Measurements from ENCODE around the gene TENT4A.

The TENT4A gene

GRCh38 chr5:6750142-6750840, 37.1 kb downstream of the TENT4A start:
- TF ChIP-seq, protein P1, sequence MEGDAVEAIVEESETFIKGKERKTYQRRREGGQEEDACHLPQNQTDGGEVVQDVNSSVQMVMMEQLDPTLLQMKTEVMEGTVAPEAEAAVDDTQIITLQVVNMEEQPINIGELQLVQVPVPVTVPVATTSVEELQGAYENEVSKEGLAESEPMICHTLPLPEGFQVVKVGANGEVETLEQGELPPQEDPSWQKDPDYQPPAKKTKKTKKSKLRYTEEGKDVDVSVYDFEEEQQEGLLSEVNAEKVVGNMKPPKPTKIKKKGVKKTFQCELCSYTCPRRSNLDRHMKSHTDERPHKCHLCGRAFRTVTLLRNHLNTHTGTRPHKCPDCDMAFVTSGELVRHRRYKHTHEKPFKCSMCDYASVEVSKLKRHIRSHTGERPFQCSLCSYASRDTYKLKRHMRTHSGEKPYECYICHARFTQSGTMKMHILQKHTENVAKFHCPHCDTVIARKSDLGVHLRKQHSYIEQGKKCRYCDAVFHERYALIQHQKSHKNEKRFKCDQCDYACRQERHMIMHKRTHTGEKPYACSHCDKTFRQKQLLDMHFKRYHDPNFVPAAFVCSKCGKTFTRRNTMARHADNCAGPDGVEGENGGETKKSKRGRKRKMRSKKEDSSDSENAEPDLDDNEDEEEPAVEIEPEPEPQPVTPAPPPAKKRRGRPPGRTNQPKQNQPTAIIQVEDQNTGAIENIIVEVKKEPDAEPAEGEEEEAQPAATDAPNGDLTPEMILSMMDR (conservative IDR thresholded peaks at IDR 0.05; ENCODE audit: low read depth): no peak

GRCh38 chr5:6750951-6751685, 37.9 kb downstream of the TENT4A start:
- DNase-seq (ENCODE audit: low spot score): no peak
- POLR2A ChIA-PET (ENCODE audit: low non-redundant PET): no interaction called here
- CTCF ChIA-PET: interaction anchor here (0.7 to 1.3 kb wide), 3 partner anchors 9 to 858 kb away, joined by 3 to 4 read pairs (median 3); no protein-coding TSS in a partner anchor
- no peak overlapping the region for H3K27ac ChIP-seq
- TF ChIP-seq, protein P1 (conservative IDR thresholded peaks at IDR 0.05; ENCODE audit: low read depth): no peak

More at GRCh38 chr5:6750142-6750840, 37.1 kb downstream of the TENT4A start:
- no peak overlapping the region for H3K27ac ChIP-seq
- CTCF ChIA-PET: interaction anchor here (1.3 kb wide), 1 partner anchor 16 kb away, joined by 4 read pairs; no protein-coding TSS in a partner anchor
- no peak for DNase-seq (ENCODE audit: low spot score)
- POLR2A ChIA-PET (ENCODE audit: low non-redundant PET): no interaction called here

GRCh38 chr5:6752236-6752635, 39.0 kb downstream of the TENT4A start:
- POLR2A ChIA-PET (ENCODE audit: low non-redundant PET): no interaction called here
- no peak overlapping the region for H3K27ac ChIP-seq
- TF ChIP-seq, protein P1 (conservative IDR thresholded peaks at IDR 0.05; ENCODE audit: low read depth): no peak
- CTCF ChIA-PET: interaction anchor here (0.7 kb wide), 1 partner anchor 859 kb away, joined by 3 read pairs; no protein-coding TSS in a partner anchor
- no peak for DNase-seq (ENCODE audit: low spot score)

DNA sequence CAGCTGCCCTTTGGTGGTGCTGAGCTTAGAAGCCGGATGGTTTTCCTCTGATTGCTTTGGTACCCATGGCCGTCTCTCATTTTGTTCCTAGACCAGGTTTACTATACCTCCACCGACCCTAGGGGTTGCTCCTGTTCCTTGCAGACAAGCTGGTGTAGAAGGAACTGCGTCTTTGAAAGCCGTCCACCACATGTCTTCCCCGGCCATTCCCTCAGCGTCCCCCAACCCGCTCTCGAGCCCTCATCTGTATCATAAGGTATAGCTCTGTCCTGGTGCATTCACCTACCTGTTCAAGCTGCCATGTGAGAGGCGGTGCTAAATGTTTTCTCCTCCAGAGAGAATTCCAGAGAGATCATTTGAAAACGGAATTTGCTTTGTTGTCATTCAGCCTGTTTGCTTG, 39.5 kb downstream of the TENT4A start:
- TF ChIP-seq, protein P1 (conservative IDR thresholded peaks at IDR 0.05; ENCODE audit: low read depth): no peak
- no peak for DNase-seq (ENCODE audit: low spot score)
- CTCF ChIA-PET: no interaction called here
- POLR2A ChIA-PET (ENCODE audit: low non-redundant PET): no interaction called here
- H3K27ac ChIP-seq: no peak overlapping the region

GRCh38 chr5:6753851-6754250, 40.6 kb downstream of the TENT4A start:
- POLR2A ChIA-PET (ENCODE audit: low non-redundant PET): no interaction called here
- TF ChIP-seq, protein P1 (conservative IDR thresholded peaks at IDR 0.05; ENCODE audit: low read depth): no peak
- H3K27ac ChIP-seq: no peak overlapping the region
- CTCF ChIA-PET: no interaction called here
- DNase-seq (ENCODE audit: low spot score): no peak

- TF ChIP-seq, protein P1 (conservative IDR thresholded peaks at IDR 0.05; ENCODE audit: low read depth): no peak
- POLR2A ChIA-PET (ENCODE audit: low non-redundant PET): no interaction called here
- CTCF ChIA-PET: no interaction called here
- no peak overlapping the region for H3K27ac ChIP-seq
- no peak for DNase-seq (ENCODE audit: low spot score)
Measured at GRCh38 chr5:6754766-6755165, 41.5 kb downstream of the TENT4A start.

All from RWPE1 (cell line).